Measurements from ENCODE around the gene AGBL4. TPM values are rescaled to one million over a fixed set of nuclear protein-coding genes. Genes with fewer than 3 reads are reported as not detected.
"Not testable (repeated sequence)": the region's sequence is repeated elsewhere in the genome, so short reads cannot be mapped to it uniquely, and the experiment has no call there.

AGBL4 gene
- total and polyA plus RNA-seq, 7 experiments from 2014 or later = 0.27 TPM; not detected in 6

DNA sequence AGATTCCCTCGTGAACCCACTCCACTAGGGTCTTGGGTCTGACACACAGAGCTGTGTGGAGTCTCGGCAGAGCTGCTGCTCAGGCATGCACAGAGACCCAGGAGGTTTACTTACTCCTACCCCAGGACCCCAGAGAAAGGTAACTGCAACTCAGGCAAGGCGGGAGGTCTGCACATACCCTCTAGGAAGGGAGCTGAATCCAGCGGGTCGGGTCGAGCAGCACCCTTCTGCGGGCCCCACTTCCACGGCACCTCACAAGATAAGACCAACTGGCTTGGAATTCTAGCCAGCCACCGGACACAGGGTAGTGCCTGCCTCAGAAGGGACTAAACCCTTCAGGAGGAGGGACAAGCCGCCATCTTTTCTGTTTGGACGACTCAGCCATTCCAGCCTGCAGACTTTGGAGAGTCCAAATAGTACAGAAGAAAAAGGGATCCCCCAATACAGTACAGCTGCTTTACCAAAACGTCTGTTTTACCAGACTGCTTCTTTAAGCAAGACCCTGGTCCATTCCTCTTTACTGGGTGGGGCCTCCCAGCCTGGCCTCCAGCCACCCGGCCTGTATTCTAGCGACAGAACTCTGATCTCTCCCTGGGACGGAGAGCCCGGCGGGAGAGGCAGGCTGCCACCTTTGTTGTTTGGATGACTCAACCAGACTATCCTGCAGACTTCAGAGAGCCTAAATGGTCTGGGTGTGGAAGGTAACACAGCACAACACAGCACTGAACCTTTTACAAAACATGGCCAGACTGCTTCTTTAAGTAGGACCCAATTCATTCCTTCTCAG is 692.5 kb downstream of the AGBL4 start:
- H3K9me3 ChIP-seq (ENCODE audit: control insufficient read depth in 2 of 3, low read length in 3 of 3) = no peaks in the 10 kb centered on the region
- Mint-ChIP-seq H3K27me3 (no peaks in the 10 kb centered on the region), H3K4me1 (no peaks in the 10 kb centered on the region), H3K27ac (no peak overlapping the region), H3K4me3 (no peak overlapping the region), H3K36me3 (no peaks in the 10 kb centered on the region), H3K9me3 (peaks cover 0 to 6% (median 0%) of the 10 kb centered on the region in 11 donors)
- ChIA-PET POLR2A (no interaction called here), CTCF (no interaction called here)
- no peak for ATAC-seq
- intact Hi-C loops (cut with micrococcal nuclease) = no loop called here
- no peak for DNase-seq
- no peaks in the 10 kb centered on the region for H3K36me3 ChIP-seq (ENCODE audit: control insufficient read depth in 2 of 3, insufficient read depth in 3 of 3, low read length in 3 of 3)
- H3K4me3 ChIP-seq (ENCODE audit: low read length) = no peak overlapping the region
- H3K4me1 ChIP-seq (ENCODE audit: control insufficient read depth in 2 of 2, insufficient read depth in 2 of 2, low read length in 2 of 2) = no peaks in the 10 kb centered on the region
- H3K27me3 ChIP-seq (ENCODE audit: control insufficient read depth in 2 of 2, insufficient read depth in 2 of 2, low read length in 2 of 2) = no peaks in the 10 kb centered on the region
- H3K27ac ChIP-seq (ENCODE audit: low read depth, low read length) = no peak overlapping the region

GRCh38 chr1:49323925-49324540 is 699.7 kb downstream of the AGBL4 start:
- Histone ChIP-seq H3K9me3 (ENCODE audit: control insufficient read depth in 2 of 3, low read length in 3 of 3) (no peaks in the 10 kb centered on the region), H3K4me3 (ENCODE audit: low read length) (no peak overlapping the region), H3K27ac (ENCODE audit: low read depth, low read length) (no peak overlapping the region), H3K4me1 (ENCODE audit: control insufficient read depth in 2 of 2, insufficient read depth in 2 of 2, low read length in 2 of 2) (no peaks in the 10 kb centered on the region), H3K27me3 (ENCODE audit: control insufficient read depth in 2 of 2, insufficient read depth in 2 of 2, low read length in 2 of 2) (no peaks in the 10 kb centered on the region), H3K36me3 (ENCODE audit: control insufficient read depth in 2 of 3, insufficient read depth in 3 of 3, low read length in 3 of 3) (no peaks in the 10 kb centered on the region)
- no peaks in the 10 kb centered on the region for H3K36me3 Mint-ChIP-seq
- peaks cover 0 to 4% (median 0%) of the 10 kb centered on the region in 5 donors for H3K27me3 Mint-ChIP-seq
- ChIA-PET CTCF (no interaction called here), POLR2A (no interaction called here)
- no peak for ATAC-seq
- no peak overlapping the region for H3K27ac Mint-ChIP-seq
- H3K4me3 Mint-ChIP-seq = no peak overlapping the region
- peaks cover 0 to 2% (median 0%) of the 10 kb centered on the region in 7 donors for H3K4me1 Mint-ChIP-seq
- DNase-seq = no peak
- intact Hi-C loops (cut with micrococcal nuclease) = no loop called here
- peaks cover 0 to 4% (median 0%) of the 10 kb centered on the region in 11 donors for H3K9me3 Mint-ChIP-seq

DNA sequence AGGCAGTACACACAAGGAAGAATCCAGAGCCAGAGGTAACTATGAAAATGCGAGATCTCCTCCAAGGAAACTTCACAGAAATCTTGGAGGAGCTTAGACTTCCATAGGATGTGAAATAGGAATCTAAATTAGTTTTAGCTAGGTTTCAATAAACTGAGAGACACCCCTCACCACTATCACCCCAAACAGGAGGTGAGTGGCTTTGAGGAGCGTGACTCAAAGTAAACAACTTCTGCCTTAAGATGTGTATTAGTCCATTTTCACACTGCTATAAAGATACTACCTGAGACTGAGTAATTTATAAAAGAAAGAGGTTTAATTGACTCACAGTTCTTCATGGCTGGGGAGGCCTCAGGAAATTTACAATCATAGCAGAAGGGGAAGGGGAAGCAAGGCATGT is 703.3 kb downstream of the AGBL4 start:
- H3K27ac Mint-ChIP-seq; H3K36me3 Mint-ChIP-seq; POLR2A ChIA-PET; ATAC-seq; intact Hi-C loops (cut with micrococcal nuclease); H3K27me3 Mint-ChIP-seq; DNase-seq; CTCF ChIA-PET; H3K4me1 ChIP-seq (ENCODE audit: control insufficient read depth in 2 of 2, insufficient read depth in 2 of 2, low read length in 2 of 2); H3K9me3 ChIP-seq (ENCODE audit: control insufficient read depth in 2 of 3, low read length in 3 of 3); H3K4me1 Mint-ChIP-seq; H3K36me3 ChIP-seq (ENCODE audit: control insufficient read depth in 2 of 3, insufficient read depth in 3 of 3, low read length in 3 of 3); H3K4me3 Mint-ChIP-seq; H3K9me3 Mint-ChIP-seq; H3K4me3 ChIP-seq (ENCODE audit: low read length); H3K27ac ChIP-seq (ENCODE audit: low read depth, low read length); H3K27me3 ChIP-seq (ENCODE audit: control insufficient read depth in 2 of 2, insufficient read depth in 2 of 2, low read length in 2 of 2): not testable (repeated sequence)

GRCh38 chr1:49319426-49319963 is 704.3 kb downstream of the AGBL4 start:
- Histone ChIP-seq H3K27ac (ENCODE audit: low read depth, low read length) (no peak overlapping the region), H3K4me3 (ENCODE audit: low read length) (no peak overlapping the region), H3K9me3 (ENCODE audit: control insufficient read depth in 2 of 3, low read length in 3 of 3) (no peaks in the 10 kb centered on the region), H3K27me3 (ENCODE audit: control insufficient read depth in 2 of 2, insufficient read depth in 2 of 2, low read length in 2 of 2) (no peaks in the 10 kb centered on the region), H3K4me1 (ENCODE audit: control insufficient read depth in 2 of 2, insufficient read depth in 2 of 2, low read length in 2 of 2) (no peaks in the 10 kb centered on the region), H3K36me3 (ENCODE audit: control insufficient read depth in 2 of 3, insufficient read depth in 3 of 3, low read length in 3 of 3) (no peaks in the 10 kb centered on the region)
- no peak overlapping the region for H3K27ac Mint-ChIP-seq
- H3K36me3 Mint-ChIP-seq = no peaks in the 10 kb centered on the region
- H3K4me3 Mint-ChIP-seq = no peak overlapping the region
- H3K27me3 Mint-ChIP-seq = peaks cover 0 to 6% (median 0%) of the 10 kb centered on the region in 5 donors
- H3K9me3 Mint-ChIP-seq = peaks cover 0 to 6% (median 1%) of the 10 kb centered on the region in 11 donors
- ChIA-PET POLR2A (no interaction called here), CTCF (no interaction called here)
- no peak for DNase-seq
- intact Hi-C loops (cut with micrococcal nuclease) = no loop called here
- H3K4me1 Mint-ChIP-seq = peaks cover 0 to 2% (median 0%) of the 10 kb centered on the region in 7 donors
- no peak for ATAC-seq

GRCh38 chr1:49318218-49318617 is 705.5 kb downstream of the AGBL4 start:
- H3K9me3 ChIP-seq (ENCODE audit: control insufficient read depth in 2 of 3, low read length in 3 of 3) = no peaks in the 10 kb centered on the region
- no peaks in the 10 kb centered on the region for H3K27me3 ChIP-seq (ENCODE audit: control insufficient read depth in 2 of 2, insufficient read depth in 2 of 2, low read length in 2 of 2)
- Mint-ChIP-seq H3K27me3 (peaks cover 0 to 6% (median 0%) of the 10 kb centered on the region in 5 donors), H3K4me3 (no peak overlapping the region), H3K36me3 (no peaks in the 10 kb centered on the region), H3K27ac (no peak overlapping the region), H3K9me3 (peaks cover 0 to 6% (median 3%) of the 10 kb centered on the region in 11 donors), H3K4me1 (peaks cover 0 to 2% (median 0%) of the 10 kb centered on the region in 7 donors)
- POLR2A ChIA-PET = no interaction called here
- ATAC-seq (no peak), DNase-seq (no peak)
- CTCF ChIA-PET = no interaction called here
- H3K4me1 ChIP-seq (ENCODE audit: control insufficient read depth in 2 of 2, insufficient read depth in 2 of 2, low read length in 2 of 2) = no peaks in the 10 kb centered on the region
- no peak overlapping the region for H3K4me3 ChIP-seq (ENCODE audit: low read length)
- intact Hi-C loops (cut with micrococcal nuclease) = no loop called here
- H3K27ac ChIP-seq (ENCODE audit: low read depth, low read length) = no peak overlapping the region
- no peaks in the 10 kb centered on the region for H3K36me3 ChIP-seq (ENCODE audit: control insufficient read depth in 2 of 3, insufficient read depth in 3 of 3, low read length in 3 of 3)

GRCh38 chr1:49307457-49307856 is 716.3 kb downstream of the AGBL4 start:
- CTCF ChIA-PET = no interaction called here

More at GRCh38 chr1:49307457-49307856, 716.3 kb downstream of the AGBL4 start:
- no peaks in the 10 kb centered on the region for H3K4me1 ChIP-seq (ENCODE audit: control insufficient read depth in 2 of 2, insufficient read depth in 2 of 2, low read length in 2 of 2)
- POLR2A ChIA-PET = no interaction called here
- ATAC-seq (no peak), DNase-seq (no peak)
- H3K27me3 ChIP-seq (ENCODE audit: control insufficient read depth in 2 of 2, insufficient read depth in 2 of 2, low read length in 2 of 2) = no peaks in the 10 kb centered on the region
- Mint-ChIP-seq H3K4me3 (no peak overlapping the region), H3K27ac (no peak overlapping the region), H3K9me3 (peaks cover 3 to 13% (median 6%) of the 10 kb centered on the region in 11 donors), H3K27me3 (peaks cover 0 to 4% (median 0%) of the 10 kb centered on the region in 5 donors), H3K36me3 (no peaks in the 10 kb centered on the region), H3K4me1 (no peaks in the 10 kb centered on the region)
- H3K36me3 ChIP-seq (ENCODE audit: control insufficient read depth in 2 of 3, insufficient read depth in 3 of 3, low read length in 3 of 3) = no peaks in the 10 kb centered on the region
- intact Hi-C loops (cut with micrococcal nuclease) = no loop called here
- H3K9me3 ChIP-seq (ENCODE audit: control insufficient read depth in 2 of 3, low read length in 3 of 3) = no peaks in the 10 kb centered on the region
- H3K27ac ChIP-seq (ENCODE audit: low read depth, low read length) = no peak overlapping the region
- no peak overlapping the region for H3K4me3 ChIP-seq (ENCODE audit: low read length)

Measured in naive thymus-derived CD4-positive, alpha-beta T cell (primary cell).